HG02759 (cell line): Measurements from ENCODE around the gene TPGS2.
"Not testable (repeated sequence)": the region's sequence is repeated elsewhere in the genome, so short reads cannot be mapped to it uniquely, and the experiment has no call there.

ENCODE experiments used
- ATAC-seq: cut with Tn5 transposase; IDR thresholded peaks from one replicate; pipeline ENCODE4 v1.9.1; 2021; ENCODE audit warnings: mild to moderate bottlenecking, moderate library complexity; ENCODE audit not compliant: unreplicated experiment

Gene TPGS2

DNA sequence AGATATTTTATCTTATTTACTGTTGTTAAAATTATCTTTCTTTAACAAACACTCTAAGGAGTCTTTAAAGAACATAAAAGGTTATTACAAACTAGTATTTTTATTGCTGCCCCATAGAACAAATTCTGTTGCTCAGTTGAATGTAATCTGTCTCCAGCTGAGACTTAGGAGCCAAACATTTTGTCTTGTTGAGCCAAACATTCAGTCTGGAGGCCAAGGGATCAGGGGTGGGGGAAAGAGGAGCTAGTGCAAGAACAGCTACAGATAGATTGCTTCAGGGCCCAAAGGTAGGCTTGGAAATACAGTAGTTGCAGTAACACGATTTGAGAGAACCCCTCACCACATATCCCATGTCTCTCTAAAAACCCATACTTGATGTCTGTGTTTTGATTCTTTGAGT is 51.2 kb downstream of the TPGS2 start:
- no peak for ATAC-seq

GRCh38 chr18:36776650-36777049 is 52.2 kb downstream of the TPGS2 start:
- no peak for ATAC-seq

- no peak for ATAC-seq
Observed at GRCh38 chr18:36775396-36775795, 53.4 kb downstream of the TPGS2 start.

- ATAC-seq, result no peak
Observed at GRCh38 chr18:36772241-36772723, 56.5 kb downstream of the TPGS2 start.

DNA sequence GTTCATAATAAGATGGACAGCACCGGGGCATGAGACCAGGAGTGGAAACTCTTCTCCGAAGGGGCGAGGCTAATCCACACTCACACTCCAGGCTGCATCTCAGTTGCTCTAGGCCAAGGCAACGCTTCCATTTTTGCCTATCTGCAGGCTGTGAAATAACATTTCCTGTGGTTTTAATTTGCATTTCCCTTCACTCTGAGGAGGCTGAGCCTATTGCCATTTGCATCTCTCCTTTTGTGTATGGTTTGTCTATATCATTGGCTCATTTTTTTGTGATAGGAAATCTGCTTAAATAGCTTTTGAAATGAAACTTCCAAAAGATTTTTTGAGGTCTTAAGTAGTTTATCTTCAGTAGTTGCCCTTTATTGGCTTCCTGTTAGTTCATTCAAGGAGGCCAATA is 57.6 kb downstream of the TPGS2 start:
- no peak for ATAC-seq

- ATAC-seq, result no peak
Observed at GRCh38 chr18:36770315-36770946, 58.4 kb downstream of the TPGS2 start.

DNA sequence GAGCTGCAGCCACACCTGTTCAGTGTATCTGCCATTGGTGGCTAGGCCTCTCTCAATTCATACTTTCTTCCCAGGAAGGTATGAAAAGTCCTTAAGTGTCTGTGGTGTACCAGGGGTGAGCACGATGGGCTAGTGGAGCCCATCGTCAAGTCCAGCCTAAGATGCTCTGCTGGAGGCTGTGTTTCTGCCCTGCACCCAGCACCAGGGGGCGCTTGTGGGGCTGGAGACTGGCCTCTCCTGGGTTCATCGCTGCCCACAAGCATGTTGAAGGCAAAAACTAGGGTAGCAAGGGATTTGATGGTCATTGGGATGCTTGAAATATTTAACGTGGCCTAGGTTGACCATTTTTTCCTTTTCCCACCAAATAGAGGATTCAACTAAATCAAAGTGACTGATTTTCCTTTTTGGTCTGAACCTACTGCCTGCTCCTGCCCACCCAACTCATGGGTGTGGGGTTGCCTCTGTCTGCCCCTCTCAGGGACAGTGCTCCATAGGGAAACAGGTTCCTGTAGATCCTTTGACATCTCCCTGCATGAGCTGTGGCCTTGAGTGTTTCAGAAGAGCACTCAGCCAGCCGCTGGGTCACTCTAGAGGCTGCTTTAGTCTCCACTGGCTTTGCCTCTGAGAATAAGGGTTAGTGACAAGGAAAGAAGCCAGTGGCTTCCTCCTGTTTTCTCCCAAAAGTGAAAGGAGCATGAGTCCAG is 59.0 kb downstream of the TPGS2 start:
- peak; percentile 59 for ATAC-seq

GRCh38 chr18:36769172-36769571 is 59.6 kb downstream of the TPGS2 start:
- no peak for ATAC-seq

- ATAC-seq, result no peak
Observed at GRCh38 chr18:36766836-36767235, 62.0 kb downstream of the TPGS2 start.

GRCh38 chr18:36762965-36763364 is 65.8 kb downstream of the TPGS2 start:
- ATAC-seq, result not testable (repeated sequence)

GRCh38 chr18:36762074-36762473 is 66.7 kb downstream of the TPGS2 start:
- no peak for ATAC-seq

DNA sequence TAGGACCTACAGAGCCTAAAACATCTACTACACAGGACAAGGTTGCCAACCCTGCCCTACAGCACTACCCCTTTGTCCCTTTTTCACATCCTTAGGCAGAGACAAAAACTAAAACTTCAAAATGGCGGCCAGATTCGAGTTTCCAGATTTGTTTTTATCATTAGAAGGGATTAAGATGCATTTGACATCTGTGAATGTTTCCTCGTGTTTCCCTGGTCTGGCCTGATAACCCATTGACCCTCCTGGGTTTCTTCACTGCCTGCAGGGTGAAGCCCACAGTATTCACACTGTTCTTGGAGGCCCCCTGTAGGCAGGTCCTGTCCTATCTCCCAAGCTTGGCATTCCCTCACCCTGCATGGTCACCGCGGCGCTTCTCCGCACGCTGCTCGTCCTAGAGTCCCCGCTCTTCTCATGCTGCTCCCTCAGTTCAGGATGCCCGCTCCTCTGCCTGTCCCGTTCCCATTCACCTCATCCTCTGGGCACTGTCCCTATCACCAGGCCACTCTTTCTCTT is 67.6 kb downstream of the TPGS2 start:
- ATAC-seq, result no peak

GRCh38 chr18:36760598-36760997 is 68.2 kb downstream of the TPGS2 start:
- ATAC-seq, result no peak

- ATAC-seq, result no peak
Observed at GRCh38 chr18:36759167-36759776, 69.5 kb downstream of the TPGS2 start.

DNA sequence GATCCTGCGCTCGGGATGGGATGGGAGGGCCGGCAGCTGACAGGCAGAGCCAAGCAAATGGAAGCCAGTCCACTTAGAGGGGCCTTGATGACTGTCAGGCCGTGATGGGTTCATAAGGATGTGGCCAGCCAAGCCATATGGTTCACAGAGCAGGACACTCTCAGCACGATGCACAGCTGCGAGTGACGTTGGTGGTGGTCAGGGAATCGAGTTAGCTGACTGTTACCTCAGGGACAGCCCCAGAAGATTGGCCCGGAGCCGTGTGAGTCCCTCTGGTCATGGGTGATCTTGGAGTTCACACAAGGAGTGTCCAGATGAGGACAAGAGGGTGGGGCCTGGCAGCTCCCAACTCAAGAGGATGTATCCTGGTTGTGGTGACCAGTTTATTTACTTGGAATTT is 70.2 kb downstream of the TPGS2 start:
- ATAC-seq, result no peak

DNA sequence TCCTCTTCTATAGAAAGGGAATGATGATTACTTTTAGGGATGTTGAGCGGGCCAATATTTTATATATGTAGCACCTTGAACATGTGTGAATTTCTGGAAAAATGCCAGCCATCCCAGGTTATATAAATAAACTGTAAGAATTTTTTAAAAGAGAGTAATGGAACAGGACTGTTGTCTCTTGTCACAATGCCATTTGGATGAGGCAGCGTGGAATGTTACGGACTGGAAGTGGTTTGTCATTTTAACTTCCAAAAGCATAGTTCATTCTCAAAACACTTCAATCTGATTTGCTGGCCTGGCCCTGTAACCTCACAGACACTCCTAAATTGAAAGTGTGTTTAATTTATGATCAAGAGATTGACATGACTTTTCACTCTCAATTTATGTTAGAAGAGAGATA is 70.8 kb downstream of the TPGS2 start:
- no peak for ATAC-seq

- no peak for ATAC-seq
Observed at GRCh38 chr18:36757081-36757480, 71.7 kb downstream of the TPGS2 start.

DNA sequence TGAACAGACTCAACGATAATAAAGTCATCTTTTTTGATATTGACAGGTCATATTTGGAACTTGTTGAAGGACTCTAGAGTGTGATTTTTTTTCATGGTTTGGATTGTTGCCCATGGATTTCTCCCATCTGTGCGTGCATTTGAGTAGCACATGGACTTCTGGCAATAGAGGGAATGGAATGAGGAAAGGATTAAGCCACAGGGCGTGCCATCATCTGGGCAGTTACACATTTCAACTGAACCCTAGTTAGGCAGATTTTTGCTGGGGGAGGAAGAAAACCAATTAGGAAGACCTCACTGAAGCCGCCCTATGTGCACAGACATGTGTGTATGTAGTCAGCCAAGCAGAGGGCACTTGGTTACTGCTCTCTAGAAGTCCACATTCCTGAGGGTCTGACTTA is 72.6 kb downstream of the TPGS2 start:
- no peak for ATAC-seq

- no peak for ATAC-seq
Observed at GRCh38 chr18:36752929-36753865, 75.6 kb downstream of the TPGS2 start.

DNA sequence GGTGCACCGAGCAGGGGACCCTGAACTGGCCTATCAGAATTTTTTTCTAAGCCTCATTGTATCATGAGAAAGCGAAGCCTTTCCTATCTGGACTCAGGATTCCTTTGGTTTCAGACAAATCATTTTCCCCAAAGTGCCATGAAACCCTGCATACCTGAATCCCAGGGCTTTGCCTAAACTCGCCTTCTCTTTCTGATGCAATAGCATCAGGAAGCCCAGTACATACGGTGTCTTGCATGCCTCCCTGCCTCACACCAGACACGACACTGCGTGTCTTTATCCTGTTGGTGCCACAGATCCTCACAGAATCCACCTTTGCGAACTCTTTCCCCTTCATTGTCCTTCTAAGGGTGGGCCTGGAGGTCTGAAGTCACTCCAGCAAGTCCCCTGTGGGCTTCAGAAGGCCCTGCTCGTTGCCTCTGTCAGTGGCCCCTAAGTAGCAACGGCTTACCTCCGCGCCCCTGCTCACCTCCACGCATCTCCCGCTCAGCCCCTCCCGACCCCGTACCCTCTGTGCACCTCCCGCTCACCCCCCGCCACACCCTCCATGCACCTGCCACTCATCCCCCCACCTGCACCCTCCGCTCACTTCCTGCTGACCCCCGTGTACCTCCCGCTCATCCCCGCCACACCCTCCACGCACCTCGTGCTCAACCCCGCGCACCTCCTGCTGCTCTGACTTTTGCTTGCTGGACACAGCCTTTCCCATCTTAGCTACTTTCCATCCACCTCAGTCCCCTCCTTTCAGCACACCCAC is 83.4 kb downstream of the TPGS2 start:
- no peak for ATAC-seq
